K562 (cell line): ENCODE measurements around the gene KIF20B. TPM values are rescaled to one million over a fixed set of nuclear protein-coding genes. Genes with fewer than 3 reads are reported as not detected.

Source experiments
- ATAC-seq: fragments of 200-7000 bp; cut with Tn5 transposase; 3 replicates; pipeline ENCODE4 v1.9.1; 2020; ENCODE audit warnings: moderate library complexity
- BruUV-seq: library from RNA; stranded (reverse); fragments of 400-500 nt; replicated peaks from 2 replicates; lab custom pipeline; 2021; lab: Mats Ljungman, UMichigan
- CTCF ChIA-PET: fragments of 300-600 bp; formaldehyde crosslinking; extraction: SDS; loops from one replicate; lab custom pipeline; 2021; ENCODE audit warnings: low intra/inter-chr PET ratio; lab: Yijun Ruan, JAX
- POLR2A ChIA-PET: fragments of 300-600, 350-650 bp; sonication (Branson Sonifier 250); formaldehyde crosslinking; extraction: SDS; loops from one replicate; lab custom pipeline; 2021; ENCODE audit warnings: antibody characterized with exemption, inconsistent platforms; lab: Yijun Ruan, JAX
- DNase-seq, 4 experiments: peaks; one replicate each; pipeline versions ENCODE4 v3.0.0 to v3.0.0-alpha.2; 2011 to 2018; ENCODE audit warnings: low spot score in 3 of 4, mixed read lengths in 3 of 4; ENCODE audit errors: extremely low read depth in 1 of 4
- FAIRE-seq: peaks from 2 replicates; lab custom pipeline; 2011; peaks lifted over from hg19 to GRCh38; lab: Jason Lieb, UNC
- H2AFZ ChIP-seq: 2 replicates; pipeline ENCODE4 v1.6.0; 2011; ENCODE audit warnings: low read depth, low read length, control low read depth, inconsistent platforms
- H3K27ac ChIP-seq: fragments of 200-600 bp; 3 replicates; pipeline ENCODE4 v1.8.0; 2011; ENCODE audit warnings: low read depth, mild to moderate bottlenecking, control low read depth, inconsistent platforms, low read length, moderate library complexity, mixed read lengths; ENCODE audit errors: extremely low read depth
- H3K27me3 ChIP-seq, 2 experiments: fragments of 300-600 bp in 1 of 2; 2 replicates in 1 of 2; 3 replicates in 1 of 2; pipeline versions ENCODE4 v1.6.0 to v1.8.0; 2011; ENCODE audit warnings: inconsistent platforms in 2 of 2, low read length in 2 of 2, mild to moderate bottlenecking in 1 of 2, mixed read lengths in 1 of 2, moderate library complexity in 1 of 2; ENCODE audit not compliant: control insufficient read depth in 2 of 2, insufficient read depth in 2 of 2
- H3K36me3 ChIP-seq: fragments of 300-600 bp; 3 replicates; pipeline ENCODE4 v1.8.0; 2011; ENCODE audit warnings: mild to moderate bottlenecking, low read length, inconsistent platforms; ENCODE audit not compliant: control insufficient read depth, insufficient read depth
- H3K4me1 ChIP-seq, 2 experiments: fragments of 200-600 bp in 1 of 2; replicated peaks in 1 of 2; 2 replicates in 1 of 2; 3 replicates in 1 of 2; pipeline versions ENCODE4 v1.5.1 to v1.8.0; 2011; ENCODE audit warnings: inconsistent platforms in 2 of 2, low read length in 2 of 2, mild to moderate bottlenecking in 1 of 2, mixed read lengths in 1 of 2, moderate library complexity in 1 of 2; ENCODE audit not compliant: control insufficient read depth in 2 of 2, insufficient read depth in 2 of 2
- H3K4me2 ChIP-seq: 2 replicates; pipeline ENCODE4 v1.6.1; 2011; ENCODE audit warnings: low read length, control low read depth, inconsistent platforms, mixed read lengths; ENCODE audit not compliant: insufficient read depth
- H3K4me3 ChIP-seq: fragments of 200-600 bp; sonication (generic), shearing (Covaris generic); 2 replicates; pipeline ENCODE4 v1.5.1; 2016; ENCODE audit warnings: control low read depth, inconsistent platforms
- H3K79me2 ChIP-seq: fragments of 200-600 bp; 3 replicates; pipeline ENCODE4 v1.8.0; 2011; ENCODE audit warnings: low read length, inconsistent platforms; ENCODE audit not compliant: control insufficient read depth, insufficient read depth
- H3K9ac ChIP-seq, 2 experiments: 2 replicates each; pipeline versions ENCODE4 v1.6.0 to v1.6.1; 2011; ENCODE audit warnings: low read depth in 2 of 2, low read length in 2 of 2, control low read depth in 1 of 2, inconsistent platforms in 1 of 2, mild to moderate bottlenecking in 1 of 2, mixed read lengths in 1 of 2; ENCODE audit not compliant: insufficient read depth in 1 of 2
- H3K9me1 ChIP-seq: one replicate; pipeline ENCODE4 v1.6.0; 2011; ENCODE audit warnings: inconsistent platforms, mild to moderate bottlenecking, low read length, moderate library complexity; ENCODE audit not compliant: control insufficient read depth, insufficient read depth
- H3K9me3 ChIP-seq: replicated peaks from 2 replicates; pipeline ENCODE4 v1.5.1; 2011; ENCODE audit warnings: low read depth, low read length, inconsistent platforms; ENCODE audit not compliant: control insufficient read depth, insufficient read depth
- H4K20me1 ChIP-seq: replicated peaks from 2 replicates; pipeline ENCODE4 v1.6.1; 2011; ENCODE audit warnings: low read length, inconsistent platforms, mixed read lengths; ENCODE audit not compliant: control insufficient read depth, insufficient read depth
- CBFA2T3 ChIP-seq: fragments of 450-650 bp; IDR thresholded peaks from 2 replicates; pipeline ENCODE4 v1.6.1; 2017
- MEIS2 ChIP-seq: fragments of 450-650 bp; IDR thresholded peaks from 2 replicates; pipeline ENCODE4 v1.6.1; 2014; ENCODE audit warnings: mild to moderate bottlenecking; ENCODE audit not compliant: partially characterized antibody
- in situ Hi-C: fragments of 300-500 bp; cut with MboI; formaldehyde crosslinking; loops from 4 replicates; pipeline ENCODE4 v1.15.0; 2018; ENCODE audit warnings: inconsistent platforms, mixed read lengths
- intact Hi-C: fragments of 100-400 bp; cut with micrococcal nuclease; formaldehyde crosslinking; loops from 2 replicates; pipeline ENCODE4 v1.14.2; 2022
- polyA plus RNA-seq, 8 experiments: library from polyadenylated mRNA; depleted of rRNA in 4 of 8; stranded (reverse) in 5 of 8; unstranded in 3 of 8; fragments of >200 nt; fragmentation: Nextera tagmentation in 2 of 8; fragmentation: Illumina TruSeq in 1 of 8; extraction: Ambion mirVana in 2 of 8; extraction: Trizol in 1 of 8; gene quantifications; 2 replicates each; pipeline versions ENCODE4 v1.2.1 to v1.2.3, GENCODE V29; 2011 to 2014; ENCODE audit warnings: inconsistent platforms in 1 of 8, missing spikeins in 1 of 8
- total RNA-seq, 7 experiments: library from RNA; depleted of rRNA in 6 of 7; stranded (reverse); fragments of >200 nt in 6 of 7; fragmentation: Illumina TruSeq in 2 of 7; extraction: Trizol in 2 of 7; gene quantifications; 2 replicates each; pipeline versions ENCODE4 v1.2.1 to v1.2.3, GENCODE V29; 2011 to 2021; ENCODE audit warnings: low replicate concordance in 1 of 7
- TF ChIP-seq, protein P1 (sequence below): sonication (generic); formaldehyde crosslinking; IDR thresholded peaks from 2 replicates; pipeline ENCODE4 v1.8.0; 2022; ENCODE audit warnings: missing genetic modification reagents, mild to moderate bottlenecking, borderline replicate concordance
- TF ChIP-seq, protein P2 (sequence below): sonication (generic); formaldehyde crosslinking; IDR thresholded peaks from 2 replicates; pipeline ENCODE4 v1.8.1; 2023; ENCODE audit warnings: mild to moderate bottlenecking, missing genetic modification reagents

The KIF20B gene
- total and polyA plus RNA-seq, 9 of the 15 experiments (the other 6 are each of a cell fraction or from before 2014, with no cell fraction given), result 18.6 to 56.5 (median 32.9) TPM

DNA sequence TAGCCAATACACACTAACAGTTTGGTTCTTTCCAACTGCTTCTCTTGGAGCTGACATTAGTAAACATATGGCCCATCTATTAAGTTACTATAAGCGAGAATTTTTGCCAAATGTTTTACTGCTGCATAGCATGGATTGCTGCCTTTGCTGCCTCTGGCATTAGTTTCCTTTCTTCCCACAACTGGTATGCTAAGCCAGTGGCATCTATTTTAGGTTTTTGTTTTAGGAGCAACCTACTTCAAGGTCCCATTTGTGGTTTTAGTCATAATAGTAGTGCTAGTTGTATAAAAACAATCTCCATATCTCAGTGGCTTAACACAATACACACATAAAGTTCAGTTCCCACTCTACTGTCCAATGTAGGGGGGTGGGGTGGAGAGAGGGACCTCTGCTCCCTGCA is 30.5 kb upstream of the KIF20B start (continued):
- TF ChIP-seq, protein P1, sequence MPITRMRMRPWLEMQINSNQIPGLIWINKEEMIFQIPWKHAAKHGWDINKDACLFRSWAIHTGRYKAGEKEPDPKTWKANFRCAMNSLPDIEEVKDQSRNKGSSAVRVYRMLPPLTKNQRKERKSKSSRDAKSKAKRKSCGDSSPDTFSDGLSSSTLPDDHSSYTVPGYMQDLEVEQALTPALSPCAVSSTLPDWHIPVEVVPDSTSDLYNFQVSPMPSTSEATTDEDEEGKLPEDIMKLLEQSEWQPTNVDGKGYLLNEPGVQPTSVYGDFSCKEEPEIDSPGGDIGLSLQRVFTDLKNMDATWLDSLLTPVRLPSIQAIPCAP (CRISPR knock-in tag), result no peak

DNA sequence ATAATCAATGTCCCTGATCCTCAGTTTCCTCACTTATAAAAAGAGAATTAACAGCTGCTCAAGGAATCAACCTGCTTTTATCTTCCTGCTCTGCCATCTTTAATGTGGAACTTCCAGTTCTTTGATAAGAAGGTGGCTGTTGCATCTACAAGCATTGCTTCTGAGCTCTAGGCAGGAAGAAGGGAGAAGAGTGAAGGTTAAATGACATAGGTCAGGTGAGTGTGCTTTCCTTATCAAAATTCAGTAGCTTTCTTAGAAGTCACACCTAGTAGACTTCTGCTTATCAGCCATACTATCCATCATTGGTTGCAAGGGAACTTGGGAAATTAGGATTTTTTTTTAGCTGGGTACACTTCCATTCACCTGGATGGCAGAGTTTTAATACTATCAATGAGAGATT is 24.0 kb upstream of the KIF20B start:
- H4K20me1 ChIP-seq, result no peaks in the 10 kb centered on the region

More for the DNA sequence above, 24.0 kb upstream of the KIF20B start:
- Histone ChIP-seq H3K4me3 (no peak overlapping the region), H3K9ac (no peak overlapping the region), H3K79me2 (no peaks in the 10 kb centered on the region), H3K9me3 (no peaks in the 10 kb centered on the region), H3K36me3 (no peaks in the 10 kb centered on the region), H3K9me1 (no peaks in the 10 kb centered on the region), H3K27me3 (no peaks in the 10 kb centered on the region), H2AFZ (no peak overlapping the region), H3K27ac (no peak overlapping the region), H3K4me1 (no peaks in the 10 kb centered on the region), H3K4me2 (no peak overlapping the region)
- BruUV-seq, result no TSS peak
- CTCF ChIA-PET, result no interaction called here
- ATAC-seq (no peak), DNase-seq (no peak), FAIRE-seq (no peak)
- intact Hi-C loops (no loop called here), in situ Hi-C loops (no loop called here)
- TF ChIP-seq, protein P2, sequence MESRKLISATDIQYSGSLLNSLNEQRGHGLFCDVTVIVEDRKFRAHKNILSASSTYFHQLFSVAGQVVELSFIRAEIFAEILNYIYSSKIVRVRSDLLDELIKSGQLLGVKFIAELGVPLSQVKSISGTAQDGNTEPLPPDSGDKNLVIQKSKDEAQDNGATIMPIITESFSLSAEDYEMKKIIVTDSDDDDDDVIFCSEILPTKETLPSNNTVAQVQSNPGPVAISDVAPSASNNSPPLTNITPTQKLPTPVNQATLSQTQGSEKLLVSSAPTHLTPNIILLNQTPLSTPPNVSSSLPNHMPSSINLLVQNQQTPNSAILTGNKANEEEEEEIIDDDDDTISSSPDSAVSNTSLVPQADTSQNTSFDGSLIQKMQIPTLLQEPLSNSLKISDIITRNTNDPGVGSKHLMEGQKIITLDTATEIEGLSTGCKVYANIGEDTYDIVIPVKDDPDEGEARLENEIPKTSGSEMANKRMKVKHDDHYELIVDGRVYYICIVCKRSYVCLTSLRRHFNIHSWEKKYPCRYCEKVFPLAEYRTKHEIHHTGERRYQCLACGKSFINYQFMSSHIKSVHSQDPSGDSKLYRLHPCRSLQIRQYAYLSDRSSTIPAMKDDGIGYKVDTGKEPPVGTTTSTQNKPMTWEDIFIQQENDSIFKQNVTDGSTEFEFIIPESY (CRISPR knock-in tag), result no peak
- 0 out of 2 replicates have a peak, but pooled peaks have one; percentile 7 for TF ChIP-seq CBFA2T3
- peak; percentile 30 for TF ChIP-seq MEIS2
- POLR2A ChIA-PET, result interaction anchor here (0.6 to 0.9 kb wide), 2 partner anchors 24 to 1427 kb away, joined by 3 to 6 read pairs; partner anchors contain the start of gene KIF20B
